Measurements from ENCODE around the gene KMO. TPM values are rescaled to one million over a fixed set of nuclear protein-coding genes. Genes with fewer than 3 reads are reported as not detected.
A peak's percentile ranks its signal among the peaks of the same experiment; 100 is the strongest.

The KMO gene
- total RNA-seq, 1 donor from 2014 or later: 19.0 TPM

- Histone ChIP-seq H3K27ac (peak within 1 kb of the TSS; percentile 83), H3K4me3 (peak within 1 kb of the TSS; percentile 85), H3K9me3 (no peaks in the 10 kb centered on the region), H3K36me3 (no peaks in the 10 kb centered on the region), H3K4me1 (peaks cover 12% of the 10 kb centered on the region), H3K27me3 (peaks cover 6% of the 10 kb centered on the region)
- intact Hi-C loops (cut with DNase I): no loop called here
- ATAC-seq (peak; percentile 99), DNase-seq (peak; percentile 97)
- TF ChIP-seq CTCF (IDR thresholded peaks at IDR 0.05): no peak
These were observed 12.7 kb upstream of the KMO start, which contains the start of gene FH for GRCh38 chr1:241519308-241520079. TSS of gene FH (minus strand) at chr1:241519755. CDS start at chr1:241519722, 33 bp downstream.

GRCh38 chr1:241520080-241520465, 12.1 kb upstream of the KMO start:
- DNase-seq (no peak), ATAC-seq (no peak)
- Histone ChIP-seq H3K4me3 (peak overlapping the region; percentile 85), H3K4me1 (peaks cover 12% of the 10 kb centered on the region), H3K36me3 (no peaks in the 10 kb centered on the region), H3K27ac (peak overlapping the region; percentile 83), H3K27me3 (peaks cover 6% of the 10 kb centered on the region), H3K9me3 (no peaks in the 10 kb centered on the region)
- intact Hi-C loops (cut with DNase I): no loop called here
- TF ChIP-seq CTCF (IDR thresholded peaks at IDR 0.05): no peak

- intact Hi-C loops (cut with DNase I): no loop called here
- Histone ChIP-seq H3K36me3 (no peaks in the 10 kb centered on the region), H3K4me1 (peaks cover 12% of the 10 kb centered on the region), H3K27me3 (peaks cover 6% of the 10 kb centered on the region), H3K9me3 (no peaks in the 10 kb centered on the region), H3K27ac (no peak overlapping the region), H3K4me3 (no peak overlapping the region)
- TF ChIP-seq CTCF (IDR thresholded peaks at IDR 0.05): no peak
- no peak for ATAC-seq
- DNase-seq: no peak
These were observed 10.5 kb upstream of the KMO start for GRCh38 chr1:241521718-241522117.

- intact Hi-C loops (cut with DNase I): no loop called here
- Histone ChIP-seq H3K4me3 (no peak overlapping the region), H3K27me3 (peaks cover 10% of the 10 kb centered on the region), H3K27ac (no peak overlapping the region), H3K36me3 (no peaks in the 10 kb centered on the region), H3K4me1 (no peaks in the 10 kb centered on the region), H3K9me3 (no peaks in the 10 kb centered on the region)
- DNase-seq (no peak), ATAC-seq (no peak)
- TF ChIP-seq CTCF (IDR thresholded peaks at IDR 0.05): no peak
These were observed 7.2 kb upstream of the KMO start for GRCh38 chr1:241525026-241525425.

- Histone ChIP-seq H3K4me3 (no peak overlapping the region), H3K36me3 (no peaks in the 10 kb centered on the region), H3K27me3 (peaks cover 10% of the 10 kb centered on the region), H3K27ac (no peak overlapping the region), H3K9me3 (no peaks in the 10 kb centered on the region), H3K4me1 (no peaks in the 10 kb centered on the region)
- ATAC-seq: no peak
- intact Hi-C loops (cut with DNase I): no loop called here
- no peak for TF ChIP-seq CTCF (IDR thresholded peaks at IDR 0.05)
- DNase-seq: no peak
These were observed 5.0 kb upstream of the KMO start for GRCh38 chr1:241527146-241527545.

Data from upper lobe of right lung (tissue), 1 donor.